Measurements from ENCODE around the gene PREP.

The PREP gene

DNA sequence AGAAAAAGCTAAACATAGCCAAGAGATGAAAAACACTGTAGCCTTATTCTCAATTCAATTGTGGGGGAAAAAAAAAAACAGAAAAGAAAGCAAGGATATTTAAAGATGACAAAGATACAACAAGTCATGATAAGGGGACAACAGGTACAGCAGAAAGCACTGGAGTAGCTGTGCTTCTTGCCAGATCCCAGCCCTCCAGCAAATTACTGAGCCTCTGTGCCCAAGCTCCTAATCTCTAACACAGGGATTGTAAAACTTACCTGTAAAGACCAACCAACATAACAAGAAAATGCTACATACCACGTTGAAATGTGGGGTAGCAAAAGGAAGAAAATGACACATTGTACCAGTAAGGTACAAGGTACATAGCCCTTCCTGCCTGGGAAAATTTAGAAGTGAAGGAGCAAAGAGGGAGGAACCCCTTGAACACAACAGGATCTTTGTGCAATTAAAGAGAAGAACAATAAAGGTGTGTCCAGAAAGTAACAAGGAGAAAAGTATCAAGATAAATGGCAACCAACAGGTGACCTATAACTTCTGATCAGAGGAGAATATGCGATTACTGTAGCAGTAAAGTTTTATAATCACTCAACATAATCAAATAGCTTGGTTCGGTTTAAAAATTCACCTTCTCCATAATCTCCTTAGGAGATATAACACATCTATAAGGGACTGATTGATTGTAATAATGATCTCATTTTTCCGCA lies 30.6 kb downstream of the PREP start:
- no peak for DNase-seq (ENCODE audit: low read depth)
- TF ChIP-seq, protein P1, sequence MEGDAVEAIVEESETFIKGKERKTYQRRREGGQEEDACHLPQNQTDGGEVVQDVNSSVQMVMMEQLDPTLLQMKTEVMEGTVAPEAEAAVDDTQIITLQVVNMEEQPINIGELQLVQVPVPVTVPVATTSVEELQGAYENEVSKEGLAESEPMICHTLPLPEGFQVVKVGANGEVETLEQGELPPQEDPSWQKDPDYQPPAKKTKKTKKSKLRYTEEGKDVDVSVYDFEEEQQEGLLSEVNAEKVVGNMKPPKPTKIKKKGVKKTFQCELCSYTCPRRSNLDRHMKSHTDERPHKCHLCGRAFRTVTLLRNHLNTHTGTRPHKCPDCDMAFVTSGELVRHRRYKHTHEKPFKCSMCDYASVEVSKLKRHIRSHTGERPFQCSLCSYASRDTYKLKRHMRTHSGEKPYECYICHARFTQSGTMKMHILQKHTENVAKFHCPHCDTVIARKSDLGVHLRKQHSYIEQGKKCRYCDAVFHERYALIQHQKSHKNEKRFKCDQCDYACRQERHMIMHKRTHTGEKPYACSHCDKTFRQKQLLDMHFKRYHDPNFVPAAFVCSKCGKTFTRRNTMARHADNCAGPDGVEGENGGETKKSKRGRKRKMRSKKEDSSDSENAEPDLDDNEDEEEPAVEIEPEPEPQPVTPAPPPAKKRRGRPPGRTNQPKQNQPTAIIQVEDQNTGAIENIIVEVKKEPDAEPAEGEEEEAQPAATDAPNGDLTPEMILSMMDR (IDR thresholded peaks at IDR 0.05; ENCODE audit: control insufficient read depth, insufficient read depth, low read depth, low read length, missing control alignments): no peak
- no peak overlapping the region for H3K4me3 ChIP-seq (ENCODE audit: control insufficient read depth, low read depth, low read length)

DNA sequence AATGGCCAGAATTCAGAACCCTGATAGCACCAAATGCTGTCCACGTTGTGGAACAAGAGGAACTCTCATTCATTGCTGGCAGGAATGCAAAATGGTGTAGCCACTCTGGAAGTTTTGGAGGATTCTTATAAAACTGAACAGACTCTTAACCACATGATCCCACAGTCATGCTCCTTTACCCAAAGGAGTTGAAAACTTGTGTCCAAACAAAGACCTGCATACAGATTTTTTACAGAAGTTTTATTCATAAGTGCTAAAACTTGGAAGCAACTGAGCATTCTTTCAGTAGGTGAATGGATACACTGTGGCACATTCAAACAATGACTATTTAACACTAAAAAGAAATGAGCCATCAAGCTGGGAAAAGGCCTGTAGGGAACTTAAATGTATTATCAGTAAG lies 32.5 kb downstream of the PREP start:
- H3K4me3 ChIP-seq (ENCODE audit: control insufficient read depth, low read depth, low read length): no peak overlapping the region
- TF ChIP-seq, protein P1 (IDR thresholded peaks at IDR 0.05; ENCODE audit: control insufficient read depth, insufficient read depth, low read depth, low read length, missing control alignments): no peak

DNA sequence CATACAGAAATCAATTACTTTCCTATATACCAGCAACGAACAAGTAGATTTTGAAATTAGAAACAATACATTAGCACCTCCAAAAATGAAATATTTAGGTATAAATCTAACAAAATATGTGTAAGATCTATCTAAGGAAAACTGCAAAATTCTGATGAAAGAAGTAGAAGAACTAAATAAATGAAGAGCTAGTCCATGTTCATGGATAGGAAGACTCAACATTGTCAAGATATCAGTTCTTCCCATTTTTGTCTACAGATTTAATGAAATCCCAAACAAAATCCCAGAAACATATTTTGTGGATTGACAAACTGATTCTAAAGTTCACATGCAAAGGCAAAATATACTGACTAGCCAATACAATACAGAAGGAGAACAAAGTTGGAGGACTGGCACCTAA lies 33.7 kb downstream of the PREP start:
- DNase-seq (ENCODE audit: low read depth): no peak
- H3K4me3 ChIP-seq (ENCODE audit: control insufficient read depth, low read depth, low read length): no peak overlapping the region
- TF ChIP-seq, protein P1 (IDR thresholded peaks at IDR 0.05; ENCODE audit: control insufficient read depth, insufficient read depth, low read depth, low read length, missing control alignments): no peak

More for the DNA sequence above, 32.5 kb downstream of the PREP start:
- no peak for DNase-seq (ENCODE audit: low read depth)

DNA sequence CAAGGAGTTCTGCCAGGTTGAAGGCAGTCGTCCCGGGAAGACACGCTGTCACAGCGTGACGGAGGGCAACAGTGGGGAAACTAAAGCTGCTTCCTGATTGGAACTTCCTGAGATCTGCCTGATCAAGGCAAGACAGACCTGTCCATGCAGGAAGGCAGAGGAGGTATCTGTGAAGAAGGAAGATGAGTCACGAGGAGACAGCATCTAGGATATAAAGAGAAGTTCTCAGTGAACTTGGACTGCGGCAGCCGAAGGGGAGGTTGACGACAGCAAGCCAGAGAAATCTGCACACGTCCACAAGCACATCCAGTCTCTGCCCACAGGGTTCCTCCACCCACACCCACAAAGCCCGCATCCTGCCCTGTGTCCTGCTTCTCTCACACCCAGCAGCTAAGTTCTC lies 38.6 kb downstream of the PREP start:
- H3K4me3 ChIP-seq (ENCODE audit: control insufficient read depth, low read depth, low read length): no peak overlapping the region
- no peak for DNase-seq (ENCODE audit: low read depth)
- TF ChIP-seq, protein P1 (IDR thresholded peaks at IDR 0.05; ENCODE audit: control insufficient read depth, insufficient read depth, low read depth, low read length, missing control alignments): no peak

DNA sequence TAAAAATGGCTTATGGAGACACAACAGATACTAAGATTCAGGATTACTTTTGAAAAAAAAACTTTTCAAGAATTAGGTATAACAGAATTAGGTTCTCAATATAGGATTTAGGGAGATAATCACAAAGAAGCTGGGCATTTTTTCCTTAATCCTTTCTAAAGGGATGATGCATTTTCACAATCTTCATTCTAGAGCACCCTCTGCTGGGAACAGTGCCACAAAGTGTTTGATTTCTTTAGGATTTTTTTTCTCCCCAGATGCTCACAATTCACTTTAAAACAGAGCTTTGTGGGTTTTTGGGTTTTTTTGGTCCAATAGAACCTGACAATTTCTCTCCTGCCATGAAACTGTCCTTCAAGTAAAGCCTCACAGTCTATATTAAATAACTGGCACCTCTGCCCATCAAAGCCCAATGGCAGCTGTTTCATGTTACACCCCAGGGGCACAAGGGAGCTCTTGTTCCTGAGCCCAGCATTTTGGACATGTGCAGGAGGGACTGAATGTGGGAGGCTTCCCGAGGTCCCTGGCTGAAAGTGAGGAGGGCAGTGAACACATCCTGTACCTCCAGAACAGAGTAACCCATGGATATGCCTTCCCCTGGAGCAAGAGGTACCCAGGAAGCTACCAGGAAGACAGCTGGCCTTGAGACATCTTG lies 39.7 kb downstream of the PREP start:
- no peak for DNase-seq (ENCODE audit: low read depth)
- H3K4me3 ChIP-seq (ENCODE audit: control insufficient read depth, low read depth, low read length): no peak overlapping the region
- TF ChIP-seq, protein P1 (IDR thresholded peaks at IDR 0.05; ENCODE audit: control insufficient read depth, insufficient read depth, low read depth, low read length, missing control alignments): peak; percentile 47

DNA sequence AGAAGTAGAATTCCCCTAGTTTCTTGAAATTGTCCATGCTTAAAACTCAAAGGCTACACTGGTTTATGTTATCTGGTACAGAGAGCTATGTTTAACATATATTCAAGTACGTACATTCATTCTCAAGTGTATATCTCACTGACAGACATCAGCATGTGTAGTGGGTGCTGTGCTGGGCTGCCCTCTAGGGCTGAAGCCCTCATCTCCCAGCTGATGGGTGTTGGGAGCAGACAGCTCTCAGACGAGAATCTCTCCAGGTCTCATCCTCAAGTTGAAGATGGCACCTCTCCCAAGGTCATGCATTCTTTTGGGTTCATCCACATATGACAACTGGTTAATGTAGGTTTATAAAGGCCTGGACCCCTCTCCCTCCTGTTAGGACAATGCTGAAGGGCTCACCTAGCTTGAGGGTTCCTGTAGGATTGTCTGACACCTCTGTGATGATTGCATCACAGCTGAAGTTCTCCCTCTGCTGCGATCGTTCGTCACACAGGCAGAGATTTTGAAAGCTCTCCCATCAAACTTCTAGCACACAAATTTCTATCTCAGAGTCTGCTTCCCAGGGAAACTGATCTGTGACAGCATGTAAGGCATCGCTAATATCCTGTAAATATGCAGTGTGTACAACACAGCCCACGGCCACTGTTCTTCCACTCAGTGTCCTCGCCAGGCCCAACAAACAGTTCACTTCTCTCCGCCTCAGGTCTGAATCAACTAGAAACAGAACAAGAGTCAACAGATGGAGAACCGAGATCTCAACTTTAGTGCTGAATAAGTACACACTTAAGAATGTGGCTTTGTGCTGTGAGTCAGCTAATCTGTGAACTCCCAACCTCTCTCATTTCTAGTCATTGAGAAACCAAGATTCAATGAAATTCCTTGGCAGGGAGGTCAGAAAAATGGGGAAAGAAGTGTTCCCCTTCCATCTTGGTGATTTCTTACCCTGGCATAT lies 43.2 kb downstream of the PREP start:
- H3K4me3 ChIP-seq (ENCODE audit: control insufficient read depth, low read depth, low read length): no peak overlapping the region
- DNase-seq (ENCODE audit: low read depth): peak; percentile 77
- TF ChIP-seq, protein P1 (IDR thresholded peaks at IDR 0.05; ENCODE audit: control insufficient read depth, insufficient read depth, low read depth, low read length, missing control alignments): no peak
